HepG2 (cell line): ENCODE data around the gene FAM90A26. TPM values are rescaled to one million over a fixed set of nuclear protein-coding genes. Genes with fewer than 3 reads are reported as not detected.
"Not testable (repeated sequence)": the region's sequence is repeated elsewhere in the genome, so short reads cannot be mapped to it uniquely, and the experiment has no call there.

Experiments used
- ATAC-seq: fragments of 200-7000 bp; cut with Tn5 transposase; 3 replicates; pipeline ENCODE4 v1.9.1; 2020; ENCODE audit warnings: mild to moderate bottlenecking, moderate library complexity
- BruUV-seq: library from RNA; stranded (reverse); fragments of 400-500 nt; replicated peaks from 2 replicates; lab custom pipeline; 2021; lab: Mats Ljungman, UMichigan
- CTCF ChIA-PET: fragments of 300-600 bp; formaldehyde crosslinking; extraction: SDS; loops from one replicate; lab custom pipeline; 2021; ENCODE audit warnings: low total read pairs, inconsistent platforms, low intra/inter-chr PET ratio; lab: Yijun Ruan, JAX
- POLR2A ChIA-PET: fragments of 350-600 bp; sonication (Branson Sonifier 250); formaldehyde crosslinking; loops from one replicate; lab custom pipeline; 2020; ENCODE audit warnings: antibody characterized with exemption, inconsistent platforms; lab: Yijun Ruan, JAX
- DNase-seq: peaks from one replicate; pipeline ENCODE4 v3.0.0-alpha.2; 2015; ENCODE audit warnings: low spot score
- FAIRE-seq: peaks from 3 replicates; lab custom pipeline; 2011; peaks lifted over from hg19 to GRCh38; lab: Jason Lieb, UNC
- H2AFZ ChIP-seq: one replicate; pipeline ENCODE4 v1.6.1; 2011; ENCODE audit warnings: low read length, inconsistent platforms
- H3K27ac ChIP-seq: fragments of 300-600 bp; 3 replicates; pipeline ENCODE4 v1.8.0; 2011; ENCODE audit warnings: mixed run types, mild to moderate bottlenecking, mixed read lengths, low read length, inconsistent platforms; ENCODE audit not compliant: insufficient read depth; ENCODE audit errors: extremely low read length
- H3K27me3 ChIP-seq, 2 experiments: fragments of 200-600 bp in 1 of 2; 2 replicates in 1 of 2; 3 replicates in 1 of 2; pipeline versions ENCODE4 v1.6.0 to v1.8.0; 2011; ENCODE audit warnings: low read length in 2 of 2, mild to moderate bottlenecking in 2 of 2, moderate library complexity in 2 of 2, inconsistent platforms in 1 of 2; ENCODE audit not compliant: insufficient read depth in 2 of 2, control insufficient read depth in 1 of 2
- H3K36me3 ChIP-seq, 2 experiments: fragments of 200-600 bp in 1 of 2; replicated peaks in 1 of 2; 2 replicates in 1 of 2; 3 replicates in 1 of 2; pipeline versions ENCODE4 v1.5.1 to v1.8.0; 2011; ENCODE audit warnings: low read length in 2 of 2, inconsistent platforms in 1 of 2; ENCODE audit not compliant: insufficient read depth in 2 of 2, control insufficient read depth in 1 of 2
- H3K4me1 ChIP-seq: 2 replicates; pipeline ENCODE4 v1.5.1; 2012; ENCODE audit warnings: low read length, inconsistent platforms; ENCODE audit not compliant: insufficient read depth
- H3K4me2 ChIP-seq: 2 replicates; pipeline ENCODE4 v1.6.0; 2011; ENCODE audit warnings: low read depth, low read length, inconsistent platforms
- H3K4me3 ChIP-seq, 3 experiments: fragments of 200-600 bp in 1 of 3; sonication (generic), shearing (Covaris generic) in 1 of 3; replicated peaks in 1 of 3; 2 replicates each; pipeline ENCODE4 v1.5.1; 2011 to 2016; ENCODE audit warnings: low read length in 3 of 3, inconsistent platforms in 2 of 3, low read depth in 2 of 3, mild to moderate bottlenecking in 2 of 3, control low read depth in 1 of 3, mixed read lengths in 1 of 3; ENCODE audit not compliant: insufficient read depth in 1 of 3
- H3K79me2 ChIP-seq: one replicate; pipeline ENCODE4 v1.6.1; 2011; ENCODE audit warnings: low read length, inconsistent platforms; ENCODE audit not compliant: insufficient read depth
- H3K9ac ChIP-seq: 2 replicates; pipeline ENCODE4 v1.6.0; 2011; ENCODE audit warnings: mild to moderate bottlenecking, low read depth, low read length, inconsistent platforms; ENCODE audit not compliant: insufficient read depth
- H3K9me3 ChIP-seq: 2 replicates; pipeline ENCODE4 v1.5.1; 2012; ENCODE audit warnings: mild to moderate bottlenecking, low read length
- H4K20me1 ChIP-seq: 2 replicates; pipeline ENCODE4 v1.6.0; 2011; ENCODE audit warnings: inconsistent platforms, mild to moderate bottlenecking, low read length, moderate library complexity; ENCODE audit not compliant: insufficient read depth
- KAT8 ChIP-seq: IDR thresholded peaks from 2 replicates; pipeline ENCODE4 v1.6.1; 2016; ENCODE audit warnings: missing genetic modification reagents, missing compliant biosample characterization
- MAZ ChIP-seq, 2 experiments: sonication (generic) in 1 of 2; formaldehyde crosslinking in 1 of 2; IDR thresholded peaks; 2 replicates each; pipeline versions ENCODE4 v1.5.0 to v1.6.1; 2012 to 2020; ENCODE audit warnings: low read depth in 2 of 2, mild to moderate bottlenecking in 2 of 2, borderline replicate concordance in 1 of 2, improper control_type of control experiment in 1 of 2, low read length in 1 of 2, missing genetic modification reagents in 1 of 2, moderate library complexity in 1 of 2
- MED13 ChIP-seq: sonication (generic); formaldehyde crosslinking; IDR thresholded peaks from 2 replicates; pipeline ENCODE4 v1.5.0; 2020; ENCODE audit warnings: missing genetic modification reagents
- PHF20 ChIP-seq: sonication (generic); formaldehyde crosslinking; IDR thresholded peaks from 2 replicates; pipeline ENCODE4 v1.5.0; 2020; ENCODE audit warnings: mild to moderate bottlenecking, missing genetic modification reagents
- PHF8 ChIP-seq: sonication (generic); formaldehyde crosslinking; IDR thresholded peaks from 2 replicates; pipeline ENCODE4 v1.5.0; 2020; ENCODE audit warnings: missing genetic modification reagents
- PITX1 ChIP-seq: sonication (generic); formaldehyde crosslinking; IDR thresholded peaks from 2 replicates; pipeline ENCODE4 v1.5.1; 2020; ENCODE audit warnings: mild to moderate bottlenecking, missing genetic modification reagents
- RBM39 ChIP-seq: fragments of 200-400 bp; formaldehyde crosslinking; IDR thresholded peaks from one replicate; pipeline ENCODE4 v1.6.1; 2018; ENCODE audit warnings: antibody characterized with exemption, mild to moderate bottlenecking, low read depth, low read length; ENCODE audit not compliant: poor library complexity, severe bottlenecking
- SMYD3 ChIP-seq: sonication (generic); formaldehyde crosslinking; IDR thresholded peaks from 2 replicates; pipeline ENCODE4 v1.8.1; 2023; ENCODE audit warnings: mild to moderate bottlenecking, missing genetic modification reagents
- TAF1 ChIP-seq: sonication (generic); formaldehyde crosslinking; IDR thresholded peaks from 2 replicates; pipeline ENCODE4 v1.4.0; 2020; ENCODE audit warnings: missing genetic modification reagents
- ZFY ChIP-seq: sonication (generic); formaldehyde crosslinking; IDR thresholded peaks from 2 replicates; pipeline ENCODE4 v1.4.0; 2020; ENCODE audit warnings: missing genetic modification reagents
- ZMYM4 ChIP-seq: sonication (generic); formaldehyde crosslinking; IDR thresholded peaks from 2 replicates; pipeline ENCODE4 v1.8.1; 2023; ENCODE audit warnings: mild to moderate bottlenecking, missing genetic modification reagents
- ZNF274 ChIP-seq: sonication (generic); formaldehyde crosslinking; IDR thresholded peaks from 2 replicates; pipeline ENCODE4 v1.5.1; 2020; ENCODE audit warnings: mild to moderate bottlenecking, missing genetic modification reagents
- ZNF781 ChIP-seq: sonication (generic); formaldehyde crosslinking; IDR thresholded peaks from 2 replicates; pipeline ENCODE4 v1.5.1; 2020; ENCODE audit warnings: borderline replicate concordance, mild to moderate bottlenecking, missing genetic modification reagents; ENCODE audit errors: not compliant biosample characterization
- WGBS: methylation state at CpG from one replicate; pipeline ENCODE4 v1.1.6; 2017; ENCODE audit warnings: low lambda C conversion rate; 5-methylcytosine and 5-hydroxymethylcytosine counted together
- in situ Hi-C: cut with HindIII; loops from 2 replicates; pipeline ENCODE4 v1.10.0; 2017; ENCODE audit warnings: low pct_unique_long_range_greater_than_20kb; ENCODE audit not compliant: extremely low pct_ligation_motif_present
- intact Hi-C: fragments of 100-400 bp; cut with micrococcal nuclease; formaldehyde crosslinking; loops from one replicate; pipeline ENCODE4 v1.10.0; 2022; ENCODE audit not compliant: unreplicated experiment
- polyA plus RNA-seq, 8 experiments: library from polyadenylated mRNA; depleted of rRNA in 3 of 8; stranded (reverse) in 7 of 8; unstranded in 1 of 8; fragments of >200 nt; fragmentation: Illumina TruSeq in 4 of 8; extraction: Trizol in 4 of 8; gene quantifications; 2 replicates each; pipeline versions ENCODE4 v1.2.1 to v1.2.3, GENCODE V29; 2011 to 2016; ENCODE audit warnings: low read depth in 4 of 8, missing spikeins in 1 of 8, mixed read lengths in 1 of 8; ENCODE audit not compliant: insufficient read depth in 1 of 8
- total RNA-seq, 5 experiments: library from RNA; depleted of rRNA; stranded (reverse); fragments of >200 nt; fragmentation: Illumina TruSeq; extraction: Trizol; gene quantifications; 2 replicates each; pipeline ENCODE4 v1.2.3, GENCODE V29; 2016; ENCODE audit warnings: low read depth in 1 of 5
- TF ChIP-seq, protein P1 (sequence below): sonication (generic); formaldehyde crosslinking; IDR thresholded peaks from 2 replicates; pipeline ENCODE4 v1.5.1; 2020; ENCODE audit warnings: mild to moderate bottlenecking, missing genetic modification reagents, moderate library complexity
- TF ChIP-seq, protein P2 (sequence below): sonication (generic); formaldehyde crosslinking; IDR thresholded peaks from 2 replicates; pipeline ENCODE4 v1.5.0; 2020; ENCODE audit warnings: mild to moderate bottlenecking, missing genetic modification reagents, moderate library complexity

FAM90A26 gene
- total and polyA plus RNA-seq, 2 of the 13 experiments (the other 11 are each of a cell fraction or from before 2014, with no cell fraction given) = not detected

DNA sequence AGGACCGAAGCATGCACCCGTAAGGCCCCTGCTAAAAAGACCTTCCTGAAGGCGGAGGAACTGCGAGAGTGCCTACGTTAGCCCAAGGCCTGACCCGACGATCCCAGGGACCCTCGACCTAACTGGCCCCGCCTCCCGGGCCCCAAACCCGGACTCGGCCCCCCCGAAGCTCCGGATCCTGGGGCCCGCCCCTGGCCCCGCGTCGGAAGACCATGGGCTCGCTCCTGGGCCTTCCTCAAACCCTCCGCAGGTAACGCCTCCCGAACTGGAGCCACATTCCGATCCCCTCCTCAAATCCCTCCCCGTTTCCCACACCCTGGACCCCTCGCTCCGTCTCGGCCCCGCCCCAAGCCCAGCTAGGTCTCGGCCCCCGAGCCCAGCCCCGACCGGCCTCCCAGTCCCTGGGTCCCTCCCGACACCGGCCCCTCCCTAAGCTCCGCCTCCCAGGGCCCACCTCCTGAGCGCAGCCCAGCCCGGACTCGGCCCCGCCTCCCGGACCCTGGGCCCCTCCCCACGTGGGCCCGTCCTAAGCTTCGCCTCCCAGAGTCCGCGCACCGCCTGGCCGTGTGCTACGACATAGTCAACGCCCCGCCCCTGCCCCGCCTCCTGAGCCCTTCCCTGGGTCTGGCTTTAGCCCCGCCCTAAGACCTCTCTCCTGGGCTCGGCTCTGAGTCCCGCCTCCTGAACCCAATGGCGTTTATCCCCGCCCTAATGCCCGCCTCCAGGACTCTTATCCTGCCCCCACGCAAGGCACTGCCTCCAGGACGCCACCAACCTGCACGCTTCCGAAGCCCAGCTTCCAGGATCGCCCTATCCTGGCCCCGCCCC is 17.8 kb upstream of the FAM90A26 start (continued):
- TF ChIP-seq MED13 (CRISPR knock-in tag) = 0 out of 2 replicates have a peak, but pooled peaks have one; percentile 42
- TF ChIP-seq TAF1 = peak; percentile 47; the same call in 1 of the 2 replicates
- TF ChIP-seq ZFY (CRISPR knock-in tag) = peak; percentile 70
- TF ChIP-seq PHF8 = peak; percentile 58
- TF ChIP-seq MAZ (IDR thresholded peaks at IDR 0.05; ENCODE audit: borderline replicate concordance, low read depth, low read length) = not testable (repeated sequence)
- TF ChIP-seq MAZ (CRISPR knock-in tag; IDR thresholded peaks at IDR 0.05; ENCODE audit: low read depth) = peak; percentile 63
- TF ChIP-seq PHF20 (CRISPR knock-in tag) = 0 out of 2 replicates have a peak, but pooled peaks have one; percentile 10

DNA sequence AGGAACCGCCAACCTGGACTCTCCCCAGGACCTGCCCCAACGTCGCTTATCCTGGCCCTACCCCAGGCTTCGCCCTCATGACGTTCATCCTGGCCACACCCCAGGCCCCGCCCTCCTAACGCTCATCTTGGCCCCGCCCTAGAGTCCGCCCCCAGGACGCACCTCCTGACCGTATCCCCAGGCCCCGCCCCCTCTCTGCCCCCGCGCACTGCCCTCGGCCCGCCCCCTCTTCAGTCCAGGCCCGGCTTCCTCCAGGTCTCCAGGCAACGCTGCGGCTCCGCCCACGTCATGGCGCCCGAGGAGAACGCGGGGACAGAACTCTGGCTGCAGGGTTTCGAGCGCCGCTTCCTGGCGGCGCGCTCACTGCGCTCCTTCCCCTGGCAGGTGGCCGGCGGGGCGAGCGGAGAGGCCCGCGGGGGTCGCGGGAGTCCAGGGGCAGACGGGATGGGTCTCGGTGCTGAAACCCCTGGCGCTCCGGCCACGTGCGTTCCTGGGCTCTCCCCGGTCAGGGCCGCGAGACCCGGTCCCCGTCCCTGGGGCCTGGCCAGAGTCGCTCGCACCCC is 17.1 kb upstream of the FAM90A26 start:
- CTCF ChIA-PET, H4K20me1 ChIP-seq, H3K27me3 ChIP-seq, intact Hi-C loops, H3K9me3 ChIP-seq, H3K79me2 ChIP-seq, H3K36me3 ChIP-seq, H2AFZ ChIP-seq, DNase-seq, in situ Hi-C loops, BruUV-seq: not testable (repeated sequence)
- Histone ChIP-seq H3K9ac (peak overlapping the region; percentile 78), H3K4me3 (peak overlapping the region; percentile 62 to 75 (median 71); a peak in 5 of 6 replicates), H3K27ac (peak overlapping the region; percentile 81), H3K4me2 (peak overlapping the region; percentile 76), H3K4me1 (peaks cover 19% of the 10 kb centered on the region)
- peak; percentile 99 for ATAC-seq
- POLR2A ChIA-PET = interaction anchor here (0.8 to 1.6 kb wide), 3 partner anchors 538 to 968 kb away, joined by 3 to 4 read pairs (median 3); partner anchors contain the start of gene WDR1
- FAIRE-seq = peak; percentile 23
- 0% methylated on average over 9 of the region's 53 CpGs for WGBS
- TF ChIP-seq PHF8 (peak; percentile 92), ZNF781 (CRISPR knock-in tag) (peak; percentile 32), PITX1 (CRISPR knock-in tag) (peak; percentile 15; the same call in 1 of the 2 replicates), ZMYM4 (0 out of 2 replicates have a peak, but pooled peaks have one; percentile 8), SMYD3 (CRISPR knock-in tag) (0 out of 2 replicates have a peak, but pooled peaks have one; percentile 40), RBM39 (peak; percentile 61), ZNF274 (peak; percentile 64; the same call in 1 of the 2 replicates), KAT8 (0 out of 2 replicates have a peak, but pooled peaks have one; percentile 57)
- TF ChIP-seq, protein P1, sequence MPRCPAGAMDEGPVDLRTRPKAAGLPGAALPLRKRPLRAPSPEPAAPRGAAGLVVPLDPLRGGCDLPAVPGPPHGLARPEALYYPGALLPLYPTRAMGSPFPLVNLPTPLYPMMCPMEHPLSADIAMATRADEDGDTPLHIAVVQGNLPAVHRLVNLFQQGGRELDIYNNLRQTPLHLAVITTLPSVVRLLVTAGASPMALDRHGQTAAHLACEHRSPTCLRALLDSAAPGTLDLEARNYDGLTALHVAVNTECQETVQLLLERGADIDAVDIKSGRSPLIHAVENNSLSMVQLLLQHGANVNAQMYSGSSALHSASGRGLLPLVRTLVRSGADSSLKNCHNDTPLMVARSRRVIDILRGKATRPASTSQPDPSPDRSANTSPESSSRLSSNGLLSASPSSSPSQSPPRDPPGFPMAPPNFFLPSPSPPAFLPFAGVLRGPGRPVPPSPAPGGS (CRISPR knock-in tag) = peak; percentile 48; the same call in 1 of the 2 replicates
- TF ChIP-seq, protein P2, sequence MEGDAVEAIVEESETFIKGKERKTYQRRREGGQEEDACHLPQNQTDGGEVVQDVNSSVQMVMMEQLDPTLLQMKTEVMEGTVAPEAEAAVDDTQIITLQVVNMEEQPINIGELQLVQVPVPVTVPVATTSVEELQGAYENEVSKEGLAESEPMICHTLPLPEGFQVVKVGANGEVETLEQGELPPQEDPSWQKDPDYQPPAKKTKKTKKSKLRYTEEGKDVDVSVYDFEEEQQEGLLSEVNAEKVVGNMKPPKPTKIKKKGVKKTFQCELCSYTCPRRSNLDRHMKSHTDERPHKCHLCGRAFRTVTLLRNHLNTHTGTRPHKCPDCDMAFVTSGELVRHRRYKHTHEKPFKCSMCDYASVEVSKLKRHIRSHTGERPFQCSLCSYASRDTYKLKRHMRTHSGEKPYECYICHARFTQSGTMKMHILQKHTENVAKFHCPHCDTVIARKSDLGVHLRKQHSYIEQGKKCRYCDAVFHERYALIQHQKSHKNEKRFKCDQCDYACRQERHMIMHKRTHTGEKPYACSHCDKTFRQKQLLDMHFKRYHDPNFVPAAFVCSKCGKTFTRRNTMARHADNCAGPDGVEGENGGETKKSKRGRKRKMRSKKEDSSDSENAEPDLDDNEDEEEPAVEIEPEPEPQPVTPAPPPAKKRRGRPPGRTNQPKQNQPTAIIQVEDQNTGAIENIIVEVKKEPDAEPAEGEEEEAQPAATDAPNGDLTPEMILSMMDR (CRISPR knock-in tag) = peak; percentile 68
